Fibroblast of lung (primary cell): Measurements from ENCODE around the gene STX3.

Source experiments
- EZH2 ChIP-seq: IDR thresholded peaks from 2 replicates; pipeline ENCODE4 v1.5.1; 2012; ENCODE audit warnings: low read length, control low read depth, mild to moderate bottlenecking; ENCODE audit errors: missing control alignments
- TF ChIP-seq, protein P1 (sequence below), 2 donors: IDR thresholded peaks in 1 of 2; conservative IDR thresholded peaks in 1 of 2; 1 replicate in 1 of 2; 2 replicates in 1 of 2; pipeline ENCODE4 v1.5.1; 2011 to 2012; ENCODE audit warnings: low read length in 2 of 2, control low read depth in 1 of 2, inconsistent platforms in 1 of 2, low read depth in 1 of 2, mild to moderate bottlenecking in 1 of 2

GRCh38 chr11:59727426-59727825 lies 27.8 kb upstream of the STX3 start:
- TF ChIP-seq EZH2 = no peak
- TF ChIP-seq, protein P1, sequence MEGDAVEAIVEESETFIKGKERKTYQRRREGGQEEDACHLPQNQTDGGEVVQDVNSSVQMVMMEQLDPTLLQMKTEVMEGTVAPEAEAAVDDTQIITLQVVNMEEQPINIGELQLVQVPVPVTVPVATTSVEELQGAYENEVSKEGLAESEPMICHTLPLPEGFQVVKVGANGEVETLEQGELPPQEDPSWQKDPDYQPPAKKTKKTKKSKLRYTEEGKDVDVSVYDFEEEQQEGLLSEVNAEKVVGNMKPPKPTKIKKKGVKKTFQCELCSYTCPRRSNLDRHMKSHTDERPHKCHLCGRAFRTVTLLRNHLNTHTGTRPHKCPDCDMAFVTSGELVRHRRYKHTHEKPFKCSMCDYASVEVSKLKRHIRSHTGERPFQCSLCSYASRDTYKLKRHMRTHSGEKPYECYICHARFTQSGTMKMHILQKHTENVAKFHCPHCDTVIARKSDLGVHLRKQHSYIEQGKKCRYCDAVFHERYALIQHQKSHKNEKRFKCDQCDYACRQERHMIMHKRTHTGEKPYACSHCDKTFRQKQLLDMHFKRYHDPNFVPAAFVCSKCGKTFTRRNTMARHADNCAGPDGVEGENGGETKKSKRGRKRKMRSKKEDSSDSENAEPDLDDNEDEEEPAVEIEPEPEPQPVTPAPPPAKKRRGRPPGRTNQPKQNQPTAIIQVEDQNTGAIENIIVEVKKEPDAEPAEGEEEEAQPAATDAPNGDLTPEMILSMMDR (conservative IDR thresholded peaks at IDR 0.05 in 1 of 2, IDR thresholded peaks at IDR 0.05 in 1 of 2; ENCODE audit: low read depth in 1 of 2, low read length in 2 of 2) = no peak
